ENCODE results near the gene CDC123.
A peak's percentile ranks its signal among the peaks of the same experiment; 100 is the strongest.
"Not testable (repeated sequence)": the region's sequence is repeated elsewhere in the genome, so short reads cannot be mapped to it uniquely, and the experiment has no call there.

Gene CDC123, protein sequence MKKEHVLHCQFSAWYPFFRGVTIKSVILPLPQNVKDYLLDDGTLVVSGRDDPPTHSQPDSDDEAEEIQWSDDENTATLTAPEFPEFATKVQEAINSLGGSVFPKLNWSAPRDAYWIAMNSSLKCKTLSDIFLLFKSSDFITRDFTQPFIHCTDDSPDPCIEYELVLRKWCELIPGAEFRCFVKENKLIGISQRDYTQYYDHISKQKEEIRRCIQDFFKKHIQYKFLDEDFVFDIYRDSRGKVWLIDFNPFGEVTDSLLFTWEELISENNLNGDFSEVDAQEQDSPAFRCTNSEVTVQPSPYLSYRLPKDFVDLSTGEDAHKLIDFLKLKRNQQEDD

DNA sequence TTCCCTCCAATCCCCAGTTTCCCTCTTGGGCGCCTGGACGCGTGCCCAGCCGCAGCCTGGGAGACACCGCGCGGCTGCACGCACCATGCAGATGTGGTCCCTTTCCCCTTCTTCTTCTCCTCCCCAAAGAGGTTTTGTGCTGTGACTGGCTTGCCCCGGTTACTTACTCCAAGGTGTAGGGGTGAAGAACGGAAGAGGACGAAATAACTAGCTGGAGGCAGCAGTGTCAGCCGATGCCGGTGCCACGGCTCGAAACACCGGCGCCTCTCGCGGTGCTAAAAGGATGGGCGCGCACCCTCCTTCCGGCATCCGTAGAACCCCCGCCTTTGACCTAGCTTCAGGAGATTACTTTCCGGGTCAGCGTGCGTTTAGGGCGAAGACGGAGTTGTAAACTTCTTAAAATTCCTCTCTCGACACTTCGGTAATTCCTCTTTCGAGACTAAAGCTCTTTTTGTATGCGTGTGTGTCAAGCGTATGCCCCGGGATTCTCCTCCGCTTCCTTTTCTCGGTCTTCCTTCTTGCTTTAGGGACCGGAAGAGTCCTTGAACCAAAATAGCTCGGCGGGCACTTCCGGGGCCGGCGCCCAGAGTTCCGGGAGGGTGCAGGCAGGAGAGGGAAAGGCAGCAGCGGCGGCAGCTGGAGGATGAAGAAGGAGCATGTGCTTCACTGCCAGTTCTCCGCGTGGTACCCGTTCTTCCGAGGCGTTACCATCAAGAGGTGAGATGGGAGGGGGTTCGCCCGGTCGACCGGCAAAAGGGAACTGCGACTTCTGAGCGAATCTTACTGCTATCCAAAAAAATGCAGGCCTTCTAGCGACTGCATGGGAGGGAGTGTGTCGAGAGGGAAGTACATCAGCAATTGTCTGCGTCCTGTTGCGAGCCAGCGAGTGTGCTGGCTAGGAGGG lies at the start of gene CDC123, which contains the start of gene NUDT5:
CDC123 (plus strand) TSS at position 586 of the 904 bp plus-strand sequence; CDS start at position 644, 58 bp downstream.
NUDT5 (minus strand) TSS at position 289 of the 904 bp plus-strand sequence. CDS start 9,600 bp downstream, outside the sequence.
- FAIRE-seq (peak; percentile 40), DNase-seq (ENCODE audit: insufficient read length, low spot score) (peak; percentile 83)

DNA sequence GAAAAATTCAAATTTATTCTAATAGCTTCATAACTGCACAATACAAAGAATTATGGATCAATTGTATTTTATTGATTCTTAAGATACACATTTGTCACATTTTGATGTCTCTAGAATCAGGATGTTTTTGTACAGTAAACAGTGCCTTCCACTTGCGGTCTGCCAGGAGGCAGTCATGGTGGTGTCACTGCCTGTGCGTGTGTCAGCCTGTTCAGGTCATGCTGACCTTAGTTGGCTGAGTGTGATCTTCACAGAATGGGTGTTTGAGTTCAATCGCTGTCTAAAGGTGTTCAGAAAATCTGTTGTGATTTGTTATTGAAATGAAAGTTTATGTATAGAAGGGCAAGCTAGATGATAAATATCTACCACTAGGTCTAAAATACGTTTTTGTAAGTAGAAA lies 45.8 kb upstream of the CDC123 start:
- no peak for FAIRE-seq
- DNase-seq (ENCODE audit: insufficient read length, low spot score) = no peak

DNA sequence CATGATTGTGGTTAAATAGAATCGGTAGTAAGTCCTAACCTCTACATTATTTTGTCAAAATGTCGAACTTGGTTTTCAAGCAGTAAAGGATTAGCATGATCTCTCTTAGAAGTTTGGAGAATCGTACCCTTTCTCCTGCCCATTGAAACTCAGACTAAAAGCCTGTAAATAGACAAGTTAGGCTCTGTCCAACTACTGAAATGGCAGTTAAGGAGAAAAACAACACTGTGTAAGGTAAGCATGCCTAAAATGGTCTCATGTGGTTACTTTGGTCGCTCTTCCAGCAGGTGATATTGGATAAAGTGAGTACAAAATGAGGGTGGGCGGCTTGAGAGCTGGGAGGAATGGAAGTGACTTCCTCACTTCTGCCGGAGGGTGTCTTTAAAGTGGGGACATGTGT lies 41.5 kb upstream of the CDC123 start:
- DNase-seq (ENCODE audit: insufficient read length, low spot score) (no peak), FAIRE-seq (no peak)

DNA sequence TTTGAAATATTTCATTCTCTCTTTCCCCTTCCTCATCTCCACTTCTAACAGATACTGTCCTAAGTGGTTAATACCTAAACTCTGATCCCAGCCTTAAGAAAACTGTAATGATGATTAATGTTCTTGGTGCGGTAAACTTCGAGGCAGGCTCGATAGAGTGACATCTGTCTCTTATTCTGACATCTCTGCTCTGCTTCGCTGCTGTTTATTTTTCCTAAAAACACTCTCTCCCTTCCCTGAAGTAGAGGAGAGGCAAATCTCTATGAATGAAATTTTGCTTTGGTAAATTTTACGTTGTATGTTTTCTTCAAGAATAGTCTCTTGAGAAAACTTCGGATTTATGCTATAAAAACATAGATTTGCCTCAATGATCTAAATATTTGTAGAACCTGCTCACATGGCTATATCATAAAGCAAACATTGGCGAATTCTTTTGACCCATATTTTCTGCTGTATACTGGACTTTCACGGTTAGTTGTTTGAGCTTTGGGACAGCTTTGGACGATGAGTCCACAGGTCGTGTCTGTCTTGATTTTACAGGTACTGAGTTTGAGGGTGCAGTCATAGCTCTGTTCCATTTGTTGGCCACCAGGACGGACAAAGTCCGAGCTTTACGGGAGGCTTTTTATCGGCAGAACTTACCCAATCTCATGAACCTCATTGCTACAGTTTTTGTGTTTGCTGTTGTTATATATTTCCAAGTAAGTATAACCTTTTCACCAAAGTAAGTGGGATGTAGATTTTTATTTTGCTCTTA lies 39.4 kb upstream of the CDC123 start:
- FAIRE-seq = no peak

DNA sequence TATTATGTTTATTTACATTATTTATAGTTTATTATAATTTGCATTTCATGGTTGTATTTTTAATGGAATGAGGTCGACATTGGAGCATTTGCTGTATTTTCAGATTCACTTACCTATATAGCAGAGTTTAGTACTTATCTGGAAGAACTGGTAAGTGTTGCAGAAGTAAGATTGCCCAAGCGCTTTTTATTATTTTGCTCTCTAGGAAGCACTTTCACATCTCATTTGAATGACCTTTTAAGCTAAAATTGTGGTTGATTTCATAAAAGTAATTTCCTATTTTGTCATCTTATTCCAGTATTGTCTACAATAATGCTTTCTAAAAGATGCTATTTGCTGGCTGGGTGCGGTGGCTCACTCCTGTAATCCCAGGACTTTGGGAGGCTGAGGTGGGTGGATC lies 37.9 kb upstream of the CDC123 start:
- FAIRE-seq (no peak), DNase-seq (ENCODE audit: insufficient read length, low spot score) (no peak)

More for the DNA sequence above, 39.4 kb upstream of the CDC123 start:
- no peak for DNase-seq (ENCODE audit: insufficient read length, low spot score)

DNA sequence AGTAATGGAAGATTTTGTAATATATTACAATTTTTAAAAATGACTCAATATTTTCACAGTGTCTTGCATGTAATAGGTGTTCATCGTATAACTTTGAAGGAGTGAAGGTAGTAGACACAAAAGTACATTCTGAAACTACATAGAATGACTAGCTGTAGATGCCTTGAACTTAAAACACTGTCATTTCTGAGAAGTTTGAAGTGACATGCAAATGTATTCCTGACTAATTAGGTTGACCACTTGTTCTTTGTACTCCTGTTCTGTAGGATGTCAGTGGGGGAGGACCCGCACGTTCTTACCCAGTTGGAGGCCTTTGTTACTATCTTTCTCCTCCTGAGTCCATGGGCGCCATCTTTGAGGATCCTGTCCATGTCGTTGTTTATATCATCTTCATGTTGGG lies 35.3 kb upstream of the CDC123 start:
- FAIRE-seq = no peak
- no peak for DNase-seq (ENCODE audit: insufficient read length, low spot score)

DNA sequence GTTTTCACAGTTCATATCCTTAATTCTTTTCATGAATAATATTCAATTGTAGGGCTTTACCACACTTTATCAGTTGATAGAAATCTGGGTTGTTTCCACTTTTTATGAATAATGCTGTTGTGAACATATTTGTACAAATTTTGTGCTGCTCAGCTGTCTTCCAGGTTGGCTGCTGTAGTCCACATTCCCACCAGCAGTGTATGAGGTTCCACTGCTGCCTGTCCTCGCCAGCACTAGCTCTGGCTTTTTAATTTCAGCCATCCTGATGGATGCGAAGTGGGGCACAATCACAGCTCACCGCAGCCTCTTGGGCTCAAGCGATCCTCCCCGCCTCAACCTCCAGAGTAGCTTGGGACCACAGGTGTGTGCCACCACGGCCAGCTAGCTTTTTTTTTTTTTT lies 33.1 kb upstream of the CDC123 start:
- no peak for FAIRE-seq
- DNase-seq (ENCODE audit: insufficient read length, low spot score) = no peak

DNA sequence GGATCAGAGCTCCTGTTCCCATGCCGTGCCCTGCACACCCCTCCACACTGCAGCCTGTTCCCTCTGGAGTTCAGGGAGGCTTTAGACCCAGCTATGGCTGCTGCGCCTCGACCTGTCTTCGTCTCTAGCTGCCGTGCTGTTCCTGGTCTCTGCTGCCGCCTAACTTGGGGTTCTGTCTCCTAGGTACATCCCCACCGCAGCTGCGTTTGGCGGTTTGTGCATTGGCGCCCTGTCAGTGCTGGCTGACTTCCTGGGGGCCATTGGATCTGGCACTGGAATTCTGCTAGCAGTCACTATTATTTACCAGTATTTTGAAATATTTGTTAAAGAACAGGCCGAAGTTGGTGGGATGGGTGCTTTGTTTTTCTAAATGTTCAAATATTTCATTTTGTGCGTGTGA lies 31.9 kb upstream of the CDC123 start:
- DNase-seq (ENCODE audit: insufficient read length, low spot score) = no peak
- no peak for FAIRE-seq

DNA sequence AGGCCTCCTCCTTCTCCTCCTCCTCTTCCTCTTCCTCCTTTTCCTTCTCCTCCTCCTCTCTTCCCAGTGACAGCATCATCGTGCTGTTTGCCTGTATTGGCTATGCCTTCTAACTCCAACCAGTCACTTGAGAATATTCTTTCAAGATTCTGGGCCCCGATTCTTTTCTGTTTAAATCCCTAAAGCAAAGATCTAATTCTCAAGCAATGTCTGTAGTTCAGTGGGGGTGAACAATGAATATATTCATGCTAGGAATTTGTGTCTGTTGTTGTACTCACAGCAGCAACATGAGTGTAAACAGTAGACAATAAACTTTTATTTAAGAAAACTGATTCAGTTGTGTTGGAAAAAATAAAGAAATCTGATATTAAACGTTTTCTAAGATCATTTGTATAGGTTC lies 31.0 kb upstream of the CDC123 start:
- DNase-seq (ENCODE audit: insufficient read length, low spot score) (no peak), FAIRE-seq (no peak)

DNA sequence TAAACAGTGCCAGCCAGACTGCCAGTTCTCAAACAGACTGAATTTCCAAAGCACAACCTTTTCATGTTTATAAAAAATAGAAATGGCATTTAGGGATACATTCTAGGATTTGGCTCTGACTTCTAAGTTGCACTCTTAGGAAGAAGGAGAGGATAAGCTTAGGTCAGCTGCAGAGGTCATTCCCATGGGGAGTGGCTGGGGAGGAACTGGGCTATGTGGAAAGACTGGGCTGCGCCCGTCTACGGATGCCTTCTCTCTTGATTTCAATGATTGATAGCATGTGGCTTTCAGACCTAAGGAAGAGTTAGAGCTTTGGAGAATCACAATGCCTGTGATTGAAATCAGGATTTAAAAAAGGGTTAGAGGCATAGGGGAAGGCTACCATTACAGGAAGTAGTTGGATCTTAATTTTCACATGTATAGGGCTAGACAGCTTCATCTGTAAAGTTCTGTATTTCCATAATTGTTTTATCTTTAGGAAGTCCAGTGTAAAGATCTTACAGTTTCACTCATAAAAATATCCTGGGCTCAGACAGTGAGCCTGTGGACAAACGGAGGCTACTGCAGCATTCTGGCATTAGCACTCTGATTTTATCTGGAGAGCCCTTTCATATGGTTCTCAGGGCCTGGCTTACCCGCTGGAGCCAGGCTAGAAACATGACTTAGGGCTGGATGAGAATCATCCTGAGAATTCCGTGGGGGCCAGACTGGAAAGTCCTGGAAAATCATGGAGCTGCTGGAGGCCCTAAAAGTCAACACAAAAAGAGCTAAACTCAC lies 29.8 kb upstream of the CDC123 start:
- FAIRE-seq (no peak), DNase-seq (ENCODE audit: insufficient read length, low spot score) (no peak)

DNA sequence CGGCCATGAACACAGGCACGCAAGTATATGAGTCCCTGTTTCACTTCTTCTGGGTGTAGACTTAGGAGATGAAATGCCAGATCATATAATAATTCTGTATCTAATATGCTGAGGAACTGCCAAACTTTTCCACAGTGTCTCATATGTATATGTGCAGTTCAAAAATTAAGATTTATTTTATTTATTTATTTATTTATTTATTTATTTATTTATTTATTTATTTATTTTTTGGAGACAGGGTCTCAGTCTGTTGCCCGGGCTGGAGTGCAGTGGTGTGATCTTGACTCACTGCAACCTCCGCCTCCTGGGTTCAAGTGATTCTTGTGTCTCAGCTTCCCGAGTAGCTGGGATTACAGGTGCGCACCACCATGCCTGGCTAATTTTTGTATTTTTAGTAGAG lies 24.5 kb upstream of the CDC123 start:
- FAIRE-seq; DNase-seq (ENCODE audit: insufficient read length, low spot score): not testable (repeated sequence)

DNA sequence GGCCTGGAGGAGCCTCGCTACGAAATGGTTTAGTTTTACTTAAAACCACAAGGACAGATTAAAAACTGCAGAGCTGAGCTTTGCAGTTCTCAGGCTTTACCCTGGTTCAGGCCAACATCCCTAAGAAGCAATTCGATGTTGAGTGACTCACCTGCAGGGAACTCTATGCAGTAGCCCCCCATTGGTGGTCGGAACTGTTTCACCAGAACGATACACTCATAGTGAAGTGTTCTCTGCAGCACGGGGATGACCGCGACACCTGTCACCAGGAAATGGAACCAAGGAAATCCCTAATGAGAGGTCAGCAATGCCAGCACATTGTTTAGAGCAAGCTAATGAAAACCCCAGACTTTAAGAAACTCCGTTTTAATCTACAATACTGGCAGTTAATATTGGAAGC lies 18.3 kb upstream of the CDC123 start:
- FAIRE-seq (no peak), DNase-seq (ENCODE audit: insufficient read length, low spot score) (no peak)

DNA sequence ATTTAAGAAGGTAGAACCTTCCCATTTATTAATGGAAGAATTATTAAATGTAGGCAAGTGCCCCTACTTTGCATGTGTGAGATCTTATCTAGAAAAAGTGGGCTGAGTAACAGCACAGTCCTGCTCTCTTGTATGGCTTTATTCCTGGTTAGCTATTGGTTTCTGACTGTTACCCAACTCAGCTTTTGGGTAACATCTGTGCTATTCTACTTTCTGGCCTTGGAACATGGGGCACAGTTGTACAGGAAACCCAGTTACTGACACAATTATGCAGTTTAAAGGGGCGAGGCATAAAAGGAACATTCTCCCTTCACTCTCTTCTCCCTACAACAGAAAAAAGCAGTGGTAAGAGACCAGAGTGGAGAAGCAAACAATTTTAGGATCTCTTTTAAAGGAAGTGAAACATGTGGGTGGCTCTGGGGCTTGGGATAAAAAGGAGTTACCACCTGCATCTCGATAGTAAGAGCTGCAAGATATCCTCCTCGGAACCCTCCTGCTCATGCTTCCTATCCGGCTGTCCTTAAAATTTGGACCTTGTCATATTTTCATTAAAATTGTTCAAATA lies 16.3 kb upstream of the CDC123 start:
- DNase-seq (ENCODE audit: insufficient read length, low spot score) = no peak
- no peak for FAIRE-seq

DNA sequence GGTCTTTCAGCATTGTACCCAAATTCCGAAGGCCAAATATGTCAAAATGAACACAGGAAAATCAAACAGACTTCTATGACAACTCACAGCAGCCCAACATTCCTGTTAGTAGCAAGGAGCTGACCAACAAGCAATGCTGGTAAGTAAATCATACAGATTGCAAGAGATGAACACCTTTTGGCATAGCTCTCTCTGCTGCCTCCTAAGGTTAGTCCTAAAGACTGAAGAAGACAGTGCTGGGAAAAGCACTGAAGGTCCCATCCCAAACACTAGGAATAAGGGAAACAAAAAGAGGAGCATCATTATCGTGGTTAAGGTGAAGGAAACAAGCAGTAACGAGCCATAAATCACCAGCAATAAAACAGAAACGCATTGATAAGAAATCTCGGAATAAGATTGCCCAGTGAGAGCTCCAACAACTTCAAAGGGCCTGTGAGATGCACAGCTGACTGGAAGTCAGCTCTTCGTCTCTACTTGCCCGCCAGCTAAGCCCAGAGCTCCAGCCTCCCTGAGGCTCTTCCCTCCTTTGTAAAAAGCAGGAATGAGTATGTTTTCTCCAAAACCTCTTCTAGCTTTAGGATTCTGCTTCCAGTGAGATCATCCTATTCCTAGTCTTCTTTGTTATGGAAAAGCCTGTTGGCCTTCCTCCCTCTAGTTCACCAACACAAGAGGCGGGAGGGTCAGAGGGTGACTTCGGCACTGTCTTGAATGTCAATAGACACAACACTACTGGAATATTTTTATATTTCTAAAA lies 15.6 kb upstream of the CDC123 start:
- DNase-seq (ENCODE audit: insufficient read length, low spot score) = no peak
- no peak for FAIRE-seq

DNA sequence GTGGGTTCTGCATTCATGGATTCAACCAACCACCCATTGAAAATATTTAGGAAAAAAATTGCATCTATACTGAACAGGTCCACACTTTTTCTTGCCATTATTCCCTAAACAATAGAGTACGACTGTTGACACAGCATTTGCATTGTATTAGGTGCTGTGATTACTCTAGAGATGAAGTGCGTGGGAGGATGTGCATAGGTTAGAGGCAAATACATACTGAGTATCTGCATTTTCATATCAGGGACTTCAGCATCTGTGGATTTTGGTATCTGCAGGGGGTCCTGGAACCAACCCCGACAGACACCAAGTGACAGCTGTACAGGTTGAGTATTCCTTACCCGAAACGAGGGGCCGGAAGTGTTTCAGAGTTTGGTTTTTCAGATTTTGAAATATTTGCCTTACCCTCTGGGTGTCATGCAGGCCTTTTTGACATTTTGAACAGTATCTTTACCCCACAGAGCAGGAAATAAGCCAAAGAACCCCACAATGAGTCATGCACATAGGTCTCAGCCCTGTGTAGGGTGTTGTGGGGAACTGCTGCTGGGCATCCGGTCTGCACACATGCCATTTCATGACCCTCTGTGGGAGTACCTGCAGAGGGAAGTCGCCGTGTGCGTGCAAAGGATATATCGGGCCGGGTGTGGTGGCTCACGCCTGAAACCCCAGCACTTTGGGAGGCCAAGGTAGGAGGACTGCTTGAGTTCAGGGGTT lies 14.8 kb upstream of the CDC123 start:
- DNase-seq (ENCODE audit: insufficient read length, low spot score) = no peak
- FAIRE-seq = no peak

DNA sequence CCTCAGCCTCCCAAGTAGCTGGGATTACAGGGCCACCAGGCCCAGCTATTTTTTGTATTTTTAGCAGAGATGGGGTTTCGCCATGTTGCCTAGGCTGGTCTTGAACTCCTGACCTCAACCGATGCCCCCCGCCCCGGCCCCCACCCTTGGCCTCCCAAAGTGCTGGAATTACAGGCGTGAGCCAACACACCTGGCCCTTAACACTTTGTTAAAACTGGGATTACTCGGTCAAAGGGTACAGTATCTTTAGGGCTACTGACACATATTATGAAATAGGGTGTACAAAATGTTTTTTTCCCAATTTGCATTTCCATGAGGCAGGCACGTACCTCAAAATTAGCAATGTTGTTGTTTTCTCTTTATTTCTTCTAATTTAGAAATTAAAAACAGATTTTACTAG lies 11.8 kb upstream of the CDC123 start:
- no peak for FAIRE-seq
- no peak for DNase-seq (ENCODE audit: insufficient read length, low spot score)

DNA sequence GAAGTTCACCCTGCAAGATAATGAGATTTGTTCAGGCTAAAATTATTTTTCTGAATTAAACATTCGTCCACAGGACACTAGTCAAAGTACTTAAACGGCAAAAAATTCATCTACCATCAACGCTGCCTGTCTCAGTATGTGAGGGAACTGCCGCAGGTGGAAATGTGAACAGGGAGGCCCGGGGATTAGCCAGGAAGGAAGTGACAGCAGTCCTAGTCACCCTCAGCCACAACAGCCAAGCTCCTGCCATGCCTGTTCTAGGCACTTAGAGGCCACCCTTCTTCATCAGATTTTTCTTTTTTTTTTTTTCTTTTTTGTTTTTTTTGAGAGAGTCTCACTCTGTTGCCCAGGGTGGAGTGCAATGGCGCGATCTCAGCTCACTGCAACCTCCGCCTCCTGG lies 9.7 kb upstream of the CDC123 start:
- FAIRE-seq = no peak

DNA sequence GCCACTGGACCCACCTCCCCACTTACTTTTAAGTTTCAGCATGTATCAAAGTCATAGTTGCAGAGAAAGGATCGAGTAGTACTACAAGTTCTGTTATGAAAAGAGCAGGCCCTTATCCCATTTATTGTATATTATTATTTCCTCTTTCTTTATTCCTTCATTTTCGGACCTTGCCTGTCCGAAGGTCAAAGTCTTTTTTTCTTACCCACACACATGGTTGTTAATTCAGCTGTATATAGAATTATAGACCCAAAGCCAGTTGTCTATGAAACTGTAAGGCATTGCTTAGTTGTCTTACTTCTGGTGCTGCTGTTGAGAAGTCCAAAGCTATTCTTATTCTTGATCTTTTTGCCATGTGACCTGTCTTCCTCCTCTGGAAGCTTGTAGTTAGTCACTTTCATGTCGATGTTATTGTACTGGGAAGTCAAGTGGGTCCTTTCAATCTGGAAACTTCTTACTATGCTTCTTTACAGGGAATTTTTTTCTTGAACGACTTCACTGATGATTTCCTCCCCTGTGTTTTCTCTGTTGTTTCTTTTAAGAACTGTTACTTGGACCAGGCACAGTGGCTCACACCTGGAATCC lies 8.6 kb upstream of the CDC123 start:
- FAIRE-seq (no peak), DNase-seq (ENCODE audit: insufficient read length, low spot score) (no peak)

More for the DNA sequence above, 9.7 kb upstream of the CDC123 start:
- no peak for DNase-seq (ENCODE audit: insufficient read length, low spot score)
